GM10266 (cell line): Measurements from ENCODE around the gene ADCY7.

ENCODE experiments used
- DNase-seq: peaks from one replicate; pipeline ENCODE4 v3.0.0; 2012; ENCODE audit errors: extremely low spot score
- TF ChIP-seq, protein P1 (sequence below): IDR thresholded peaks from 2 replicates; pipeline ENCODE4 v1.5.1; 2012; ENCODE audit warnings: mild to moderate bottlenecking, low read depth; ENCODE audit not compliant: control insufficient read depth, insufficient read depth; ENCODE audit errors: missing control alignments

Gene ADCY7

GRCh38 chr16:50269769-50270509 is 3.6 kb downstream of the ADCY7 start:
- TF ChIP-seq, protein P1, sequence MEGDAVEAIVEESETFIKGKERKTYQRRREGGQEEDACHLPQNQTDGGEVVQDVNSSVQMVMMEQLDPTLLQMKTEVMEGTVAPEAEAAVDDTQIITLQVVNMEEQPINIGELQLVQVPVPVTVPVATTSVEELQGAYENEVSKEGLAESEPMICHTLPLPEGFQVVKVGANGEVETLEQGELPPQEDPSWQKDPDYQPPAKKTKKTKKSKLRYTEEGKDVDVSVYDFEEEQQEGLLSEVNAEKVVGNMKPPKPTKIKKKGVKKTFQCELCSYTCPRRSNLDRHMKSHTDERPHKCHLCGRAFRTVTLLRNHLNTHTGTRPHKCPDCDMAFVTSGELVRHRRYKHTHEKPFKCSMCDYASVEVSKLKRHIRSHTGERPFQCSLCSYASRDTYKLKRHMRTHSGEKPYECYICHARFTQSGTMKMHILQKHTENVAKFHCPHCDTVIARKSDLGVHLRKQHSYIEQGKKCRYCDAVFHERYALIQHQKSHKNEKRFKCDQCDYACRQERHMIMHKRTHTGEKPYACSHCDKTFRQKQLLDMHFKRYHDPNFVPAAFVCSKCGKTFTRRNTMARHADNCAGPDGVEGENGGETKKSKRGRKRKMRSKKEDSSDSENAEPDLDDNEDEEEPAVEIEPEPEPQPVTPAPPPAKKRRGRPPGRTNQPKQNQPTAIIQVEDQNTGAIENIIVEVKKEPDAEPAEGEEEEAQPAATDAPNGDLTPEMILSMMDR: no peak
- DNase-seq: no peak

GRCh38 chr16:50270510-50271147 is 4.3 kb downstream of the ADCY7 start:
- DNase-seq: no peak

GRCh38 chr16:50271148-50272041 is 5.0 kb downstream of the ADCY7 start:
- DNase-seq: no peak
- TF ChIP-seq, protein P1: no peak

More at GRCh38 chr16:50270510-50271147, 4.3 kb downstream of the ADCY7 start:
- TF ChIP-seq, protein P1: no peak

DNA sequence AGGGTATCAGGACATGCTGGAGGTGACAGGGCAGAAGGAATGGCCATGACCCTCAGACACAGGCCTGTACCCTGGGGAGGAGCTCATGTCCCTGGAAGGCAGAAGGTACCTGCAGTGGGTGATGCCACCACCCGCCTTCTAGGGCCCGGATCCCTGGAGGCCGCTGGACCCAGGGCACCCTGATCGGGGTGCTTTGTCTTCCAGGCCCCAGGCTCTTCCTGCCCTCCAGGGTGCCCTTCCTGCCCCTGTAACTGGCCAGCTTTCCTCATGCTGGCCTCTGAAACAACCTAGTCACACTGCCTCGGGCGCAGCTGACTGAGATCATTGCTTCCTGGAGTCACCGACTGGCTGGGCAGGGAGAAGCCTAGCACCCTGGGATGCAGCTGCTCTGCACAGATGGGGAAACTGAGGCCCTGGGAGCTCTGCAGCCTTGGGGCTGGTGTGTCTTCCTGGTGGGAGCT is 5.8 kb downstream of the ADCY7 start:
- DNase-seq: no peak
- TF ChIP-seq, protein P1: no peak

- DNase-seq: no peak
- TF ChIP-seq, protein P1: no peak
Observed at GRCh38 chr16:50272687-50273381, 6.5 kb downstream of the ADCY7 start.

DNA sequence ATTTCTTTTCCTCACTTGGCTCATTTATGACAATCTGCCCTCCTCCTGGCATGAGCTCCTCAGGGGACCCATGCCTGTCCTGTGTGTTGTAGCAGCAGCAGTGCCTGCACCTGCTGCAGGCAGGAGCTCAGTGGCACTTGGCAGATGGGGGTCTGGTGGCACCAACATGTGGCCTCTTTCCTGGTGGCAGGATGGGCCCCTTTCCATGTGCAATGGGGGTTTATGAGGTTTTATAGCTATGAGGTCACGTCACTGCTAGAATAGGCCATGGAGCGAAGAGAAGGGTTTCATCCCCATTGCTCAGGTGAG is 7.0 kb downstream of the ADCY7 start:
- TF ChIP-seq, protein P1: no peak
- DNase-seq: no peak
